WTC11 (cell line): ENCODE results near the gene TPCN2.

Experiments
- ATF2 ChIP-seq: sonication (generic); formaldehyde crosslinking; IDR thresholded peaks from 2 replicates; pipeline ENCODE4 v1.8.1; 2022; ENCODE audit warnings: low read depth, missing genetic modification reagents, borderline replicate concordance
- CTCF ChIP-seq: fragments of 200-600 bp; IDR thresholded peaks from 2 replicates; pipeline ENCODE4 v1.8.0; 2022; ENCODE audit warnings: antibody characterized with exemption
- TCF7 ChIP-seq: sonication (generic); formaldehyde crosslinking; IDR thresholded peaks from 2 replicates; pipeline ENCODE4 v1.8.0; 2022; ENCODE audit warnings: mild to moderate bottlenecking, low read depth, missing genetic modification reagents, moderate library complexity

DNA sequence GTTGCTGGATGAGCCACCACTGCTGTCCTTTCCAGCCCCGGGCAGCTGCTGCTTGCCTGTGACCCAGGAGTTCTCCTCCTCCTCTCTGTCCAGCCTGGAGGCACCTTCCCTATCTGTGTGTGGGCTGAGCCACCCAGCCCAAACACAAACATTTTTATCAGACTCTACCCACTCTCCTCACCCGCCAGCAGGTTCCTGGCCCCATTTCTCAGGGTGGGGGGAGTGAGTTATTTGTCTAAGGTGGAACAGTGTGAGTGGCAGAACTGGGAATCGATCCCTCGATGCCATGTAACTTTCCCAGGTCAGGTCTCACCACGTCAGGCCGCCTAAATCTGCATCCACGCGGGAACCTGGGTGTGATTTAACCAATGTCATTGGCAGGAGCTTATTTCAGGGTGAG, 86.2 kb downstream of the TPCN2 start:
- TF ChIP-seq ATF2 (CRISPR knock-in tag) (no peak), TCF7 (no peak), CTCF (no peak)
